HS-5 (cell line): ENCODE results near the gene KCNT2.
"Not testable (repeated sequence)": the region's sequence is repeated elsewhere in the genome, so short reads cannot be mapped to it uniquely, and the experiment has no call there.

Source experiments
- DNase-seq: peaks from one replicate; pipeline ENCODE4 v3.0.0-alpha.2; 2012; ENCODE audit warnings: low read depth

Gene KCNT2

GRCh38 chr1:196608390-196609369 is at the start of gene KCNT2:
Gene KCNT2, minus strand, starts transcription at chr1:196608440. Its CDS starts 131 bp downstream, at chr1:196608309.
- DNase-seq: no peak

DNA sequence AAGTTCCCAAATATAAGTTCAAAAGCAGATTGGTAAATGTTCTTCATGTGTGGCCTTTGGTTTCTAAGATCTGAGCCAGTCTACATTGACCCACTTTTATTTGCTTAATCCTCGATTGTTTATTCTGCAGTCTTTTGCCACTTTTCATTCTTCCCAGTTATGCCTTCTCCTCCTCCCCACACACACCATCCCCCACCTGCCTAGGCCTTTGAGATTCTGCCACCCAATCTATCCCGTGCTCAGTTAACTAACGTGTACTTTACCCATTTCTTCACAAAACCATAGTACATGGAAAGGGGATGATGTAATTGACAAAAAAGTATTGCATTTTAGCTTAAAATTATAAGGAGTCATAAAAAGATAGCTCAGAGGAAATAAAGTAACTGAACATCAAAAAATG is 47.3 kb upstream of the KCNT2 start:
- DNase-seq: no peak

DNA sequence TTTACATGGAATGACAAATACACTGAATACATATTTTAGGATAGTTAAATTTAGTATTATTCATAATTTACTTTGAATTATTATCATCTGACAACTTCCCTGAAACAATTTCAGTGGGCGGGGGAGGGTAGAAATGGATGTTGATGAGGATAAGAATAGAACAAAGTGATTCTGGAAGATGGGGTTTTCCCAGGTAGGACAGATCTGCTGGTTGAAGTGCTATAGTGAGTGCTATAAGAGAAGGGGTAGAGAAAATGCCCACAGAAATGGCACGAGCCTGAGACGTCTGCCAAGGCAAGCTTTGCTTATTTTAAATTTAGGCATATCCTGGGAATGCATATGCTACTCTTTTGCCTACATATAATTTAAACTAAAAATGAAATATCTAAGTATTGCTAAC is 46.8 kb upstream of the KCNT2 start:
- no peak for DNase-seq

- no peak for DNase-seq
Observed at GRCh38 chr1:196654271-196654670, 46.0 kb upstream of the KCNT2 start.

DNA sequence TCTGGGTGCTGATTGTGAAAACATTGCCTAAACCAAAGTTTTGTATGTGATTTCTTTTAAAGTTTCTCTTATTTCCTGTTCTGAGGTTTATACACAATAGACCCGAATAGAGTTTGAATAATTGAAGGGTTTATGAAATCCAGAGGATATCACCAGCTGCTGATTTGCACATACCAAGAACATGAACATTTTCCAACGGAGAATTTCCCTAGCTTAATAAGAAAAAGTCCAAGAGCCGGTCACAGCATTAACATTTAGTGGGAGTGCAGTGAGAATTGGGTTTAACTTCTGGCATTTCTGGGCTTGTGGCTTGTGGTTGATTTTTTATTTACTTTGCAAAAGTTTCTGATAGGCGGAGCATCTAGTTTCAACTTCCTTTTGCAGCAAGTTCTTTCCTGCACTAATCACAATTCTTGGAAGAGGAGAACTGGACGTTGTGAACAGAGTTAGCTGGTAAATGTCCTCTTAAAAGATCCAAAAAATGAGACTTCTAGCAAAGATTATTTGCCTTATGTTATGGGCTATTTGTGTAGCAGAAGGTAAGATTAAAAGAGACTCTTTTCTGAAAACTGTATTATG is 43.5 kb upstream of the KCNT2 start, which contains the start of gene CFH:
TSS of gene CFH (plus strand) at position 407 of the 579 bp plus-strand sequence. CDS start at position 482, 75 bp downstream.
- DNase-seq: peak; percentile 56

DNA sequence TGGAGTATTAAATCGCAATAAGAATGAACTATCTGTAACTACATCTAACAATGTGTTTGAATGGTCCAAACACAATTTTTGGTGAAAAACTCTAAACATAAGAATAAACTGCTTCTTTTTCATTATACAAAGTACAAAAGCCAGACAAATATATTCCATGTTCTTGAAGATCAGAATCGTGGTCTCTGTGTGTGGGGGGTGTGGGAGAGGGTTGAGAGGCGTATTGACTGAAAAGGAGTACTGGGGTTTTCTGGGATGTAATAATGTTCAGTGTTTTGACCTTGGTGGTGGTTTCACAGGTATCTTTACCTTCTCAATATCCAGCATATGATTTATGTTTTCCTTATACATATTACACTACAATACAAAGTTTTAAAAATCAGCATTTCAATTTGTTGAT is 42.8 kb upstream of the KCNT2 start:
- DNase-seq: no peak

- DNase-seq: no peak
Observed at GRCh38 chr1:196650403-196650802, 42.2 kb upstream of the KCNT2 start.

- no peak for DNase-seq
Observed at GRCh38 chr1:196649990-196650389, 41.8 kb upstream of the KCNT2 start.

DNA sequence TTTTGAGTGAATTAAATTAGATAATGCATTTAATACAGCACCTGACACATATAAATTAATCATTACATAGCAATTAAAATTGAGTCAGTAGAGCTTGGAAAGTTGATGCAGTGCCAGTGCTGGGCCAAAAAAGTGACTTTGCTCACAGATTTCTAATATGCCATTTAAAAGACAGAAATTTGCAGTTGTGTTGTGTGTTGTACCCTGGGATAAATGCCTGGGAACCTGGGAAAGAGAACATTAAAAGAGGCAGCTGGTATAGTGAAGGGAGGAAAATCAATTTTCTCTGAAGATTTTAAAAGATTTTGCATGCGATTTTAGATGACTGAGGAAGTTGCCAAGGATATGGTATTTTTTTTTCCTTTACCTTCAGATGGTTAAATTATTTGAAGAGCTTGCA is 32.7 kb upstream of the KCNT2 start:
- DNase-seq: no peak

- not testable (repeated sequence) for DNase-seq
Observed at GRCh38 chr1:196639291-196639690, 31.1 kb upstream of the KCNT2 start.

- DNase-seq: no peak
Observed at GRCh38 chr1:196638466-196638865, 30.2 kb upstream of the KCNT2 start.

GRCh38 chr1:196637606-196638005 is 29.4 kb upstream of the KCNT2 start:
- DNase-seq: no peak

DNA sequence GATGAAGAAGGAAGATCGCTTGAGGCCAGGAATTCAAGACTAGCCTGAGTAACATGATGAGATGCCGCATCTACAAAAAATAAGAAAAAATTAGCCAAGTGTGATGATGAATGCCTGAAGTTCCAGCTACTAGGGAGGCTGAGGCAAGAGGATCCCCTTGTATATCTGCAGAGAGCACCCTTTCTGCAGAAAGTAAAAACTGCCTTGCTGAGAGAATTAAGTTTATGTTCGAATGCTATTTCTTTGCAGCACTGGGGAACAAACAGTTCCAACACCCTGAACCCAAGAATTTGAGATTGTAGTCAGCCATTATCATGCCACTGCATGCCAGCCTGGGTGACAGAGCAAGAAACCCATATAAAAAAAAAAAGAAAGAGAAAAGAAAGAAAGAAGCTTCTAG is 20.6 kb upstream of the KCNT2 start:
- DNase-seq: no peak

GRCh38 chr1:196623079-196623478 is 14.8 kb upstream of the KCNT2 start:
- no peak for DNase-seq

- DNase-seq: no peak
Observed at GRCh38 chr1:196619721-196620120, 11.5 kb upstream of the KCNT2 start.

GRCh38 chr1:196611873-196612272 is 3.6 kb upstream of the KCNT2 start:
- DNase-seq: no peak

- DNase-seq: no peak
Observed at GRCh38 chr1:196609370-196609737, 1.1 kb upstream of the KCNT2 start.

GRCh38 chr1:196607981-196608380 is 259 bp downstream of the KCNT2 start:
- no peak for DNase-seq

DNA sequence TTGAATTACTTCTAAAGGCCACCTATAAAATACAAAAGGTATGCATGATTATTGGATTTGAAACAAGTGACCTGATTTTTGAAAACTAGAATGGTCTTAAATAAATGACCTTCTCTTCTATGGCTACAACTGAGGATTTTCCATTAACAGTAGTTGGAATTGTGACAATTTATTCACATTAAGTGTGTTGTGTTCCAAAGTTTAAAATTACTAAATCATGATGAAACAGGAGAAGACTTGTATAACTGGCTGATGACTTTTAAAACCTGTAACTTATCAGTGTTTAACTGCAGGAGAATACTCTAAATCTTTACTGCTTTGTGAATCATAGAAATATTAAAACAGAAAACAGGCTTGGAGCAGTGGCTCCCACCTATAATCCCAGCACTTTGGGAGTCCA is 4.6 kb downstream of the KCNT2 start:
- no peak for DNase-seq

GRCh38 chr1:196598942-196599748 is 9.1 kb downstream of the KCNT2 start:
- no peak for DNase-seq

DNA sequence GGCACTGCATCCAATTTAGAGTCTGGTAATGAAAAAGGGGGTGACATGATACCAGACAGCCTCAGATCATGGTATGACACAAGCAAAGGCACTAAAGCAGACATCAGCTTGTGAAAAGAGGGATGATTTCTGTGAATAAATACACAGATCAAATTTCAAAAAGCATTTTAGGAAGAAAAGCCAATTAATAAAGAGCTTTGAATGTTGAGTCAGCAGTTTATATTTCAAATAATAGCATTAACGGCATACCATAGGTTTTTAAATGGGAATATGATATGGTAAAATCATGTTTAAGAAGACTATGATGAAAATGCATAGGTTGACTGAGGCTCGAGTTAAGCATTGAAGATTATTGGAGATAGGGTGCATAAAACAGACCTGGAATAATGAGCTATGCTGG is 13.5 kb downstream of the KCNT2 start:
- DNase-seq: no peak

GRCh38 chr1:196593955-196594354 is 14.3 kb downstream of the KCNT2 start:
- no peak for DNase-seq

- no peak for DNase-seq
Observed at GRCh38 chr1:196590959-196591358, 17.3 kb downstream of the KCNT2 start.
